CD4-positive, CD25-positive, alpha-beta regulatory T cell (primary cell): ENCODE results near the gene CACNG1. TPM values are rescaled to one million over a fixed set of nuclear protein-coding genes. Genes with fewer than 3 reads are reported as not detected.

Experiments
- ATAC-seq, 2 donors: fragments of 150-1000 bp; cut with Tn5 transposase; one replicate each; pipeline ENCODE4 v1.10.0; 2021; ENCODE audit warnings: low read depth in 2 of 2, moderate number of reproducible peaks in 2 of 2, moderate library complexity in 1 of 2
- DNase-seq, 3 donors: peaks; one replicate each; pipeline versions ENCODE4 v3.0.0 to v3.0.0-alpha.2; 2012 to 2022; ENCODE audit warnings: mixed read lengths in 1 of 3
- H3K27ac ChIP-seq: one replicate; pipeline ENCODE4 v1.7.0; 2013; ENCODE audit warnings: mild to moderate bottlenecking, low read length; ENCODE audit not compliant: insufficient read depth, poor library complexity, severe bottlenecking
- H3K27me3 ChIP-seq: one replicate; pipeline ENCODE4 v1.7.0; 2013; ENCODE audit warnings: low read length; ENCODE audit not compliant: control insufficient read depth, insufficient read depth
- H3K36me3 ChIP-seq: one replicate; pipeline ENCODE4 v1.7.0; 2013; ENCODE audit warnings: mild to moderate bottlenecking, low read length, moderate library complexity; ENCODE audit not compliant: control insufficient read depth, insufficient read depth
- H3K4me1 ChIP-seq: 2 replicates; pipeline ENCODE4 v1.7.0; 2013; ENCODE audit warnings: mild to moderate bottlenecking, low read length; ENCODE audit not compliant: insufficient read depth, control insufficient read depth, poor library complexity, severe bottlenecking
- H3K4me3 ChIP-seq: one replicate; pipeline ENCODE4 v1.7.0; 2013; ENCODE audit warnings: low read depth, mild to moderate bottlenecking, low read length, moderate library complexity
- H3K9me3 ChIP-seq, 2 experiments: 1 replicate in 1 of 2; 2 replicates in 1 of 2; pipeline ENCODE4 v1.7.0; 2013; ENCODE audit warnings: low read length in 2 of 2, mild to moderate bottlenecking in 1 of 2, moderate library complexity in 1 of 2; ENCODE audit not compliant: control insufficient read depth in 2 of 2
- H3K27ac Mint-ChIP-seq, 3 donors: one replicate each; pipeline ENCODE4 v1.8.0; 2020 to 2022; ENCODE audit warnings: mild to moderate bottlenecking in 3 of 3, mixed read lengths in 3 of 3, moderate library complexity in 2 of 3
- H3K27me3 Mint-ChIP-seq: one replicate; pipeline ENCODE4 v1.8.0; 2022; ENCODE audit warnings: mild to moderate bottlenecking, mixed read lengths
- H3K36me3 Mint-ChIP-seq: one replicate; pipeline ENCODE4 v1.8.0; 2020; ENCODE audit warnings: mixed read lengths
- H3K4me1 Mint-ChIP-seq, 4 donors: one replicate each; pipeline ENCODE4 v1.8.0; 2020 to 2022; ENCODE audit warnings: mixed read lengths in 4 of 4, mild to moderate bottlenecking in 1 of 4
- H3K4me3 Mint-ChIP-seq, 4 donors: one replicate each; pipeline ENCODE4 v1.8.0; 2020 to 2022; ENCODE audit warnings: mild to moderate bottlenecking in 4 of 4, mixed read lengths in 4 of 4, moderate library complexity in 3 of 4
- H3K9me3 Mint-ChIP-seq, 7 donors: one replicate each; pipeline ENCODE4 v1.8.0; 2020 to 2022; ENCODE audit warnings: mixed read lengths in 7 of 7, mild to moderate bottlenecking in 3 of 7, moderate library complexity in 2 of 7
- polyA plus RNA-seq, 4 donors: library from polyadenylated mRNA; unstranded; fragments of 300-500 nt; fragmentation: Illumina TruSeq; gene quantifications; one replicate each; pipeline ENCODE4 v1.2.3, GENCODE V29; 2021
- total RNA-seq: library from RNA; stranded (reverse); gene quantifications from one replicate; pipeline ENCODE4 v1.2.3, GENCODE V29; 2022

Gene CACNG1
- total and polyA plus RNA-seq, 5 donors from 2014 or later, result not detected

DNA sequence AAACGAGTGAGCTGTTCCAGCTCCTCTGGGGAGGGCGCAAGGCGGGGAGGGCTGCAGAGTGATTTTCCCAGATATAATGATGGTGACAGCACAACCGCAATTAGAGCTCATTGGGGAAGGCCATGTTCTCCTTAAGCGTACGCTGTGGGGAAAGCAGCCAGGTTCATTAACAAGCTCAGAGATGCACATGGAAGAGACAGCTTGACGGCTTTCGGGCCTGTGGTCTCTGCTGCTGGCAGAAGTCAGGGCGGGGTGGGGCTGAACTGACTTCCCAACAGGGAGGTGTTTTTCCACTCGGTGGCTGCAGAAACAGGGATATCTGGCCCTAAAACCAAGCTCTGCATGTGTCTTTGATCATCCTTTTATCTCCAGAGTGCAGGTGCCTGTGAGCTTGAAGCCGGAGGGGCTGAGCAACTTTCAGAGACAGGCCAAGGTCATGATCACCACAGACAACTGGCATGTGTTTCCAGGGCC is 24.0 kb upstream of the CACNG1 start:
- H3K27me3 Mint-ChIP-seq, result peaks cover 7% of the 10 kb centered on the region
- no peaks in the 10 kb centered on the region for H3K36me3 ChIP-seq
- H3K9me3 ChIP-seq, result no peaks in the 10 kb centered on the region
- H3K27ac ChIP-seq, result no peak overlapping the region
- H3K4me3 ChIP-seq, result no peak overlapping the region
- no peak overlapping the region for H3K4me3 Mint-ChIP-seq
- ATAC-seq, result no peak
- no peaks in the 10 kb centered on the region for H3K36me3 Mint-ChIP-seq
- H3K9me3 Mint-ChIP-seq, result no peaks in the 10 kb centered on the region
- DNase-seq, result no peak
- H3K27me3 ChIP-seq, result no peaks in the 10 kb centered on the region
- no peaks in the 10 kb centered on the region for H3K4me1 Mint-ChIP-seq
- no peaks in the 10 kb centered on the region for H3K4me1 ChIP-seq
- H3K27ac Mint-ChIP-seq, result no peak overlapping the region

DNA sequence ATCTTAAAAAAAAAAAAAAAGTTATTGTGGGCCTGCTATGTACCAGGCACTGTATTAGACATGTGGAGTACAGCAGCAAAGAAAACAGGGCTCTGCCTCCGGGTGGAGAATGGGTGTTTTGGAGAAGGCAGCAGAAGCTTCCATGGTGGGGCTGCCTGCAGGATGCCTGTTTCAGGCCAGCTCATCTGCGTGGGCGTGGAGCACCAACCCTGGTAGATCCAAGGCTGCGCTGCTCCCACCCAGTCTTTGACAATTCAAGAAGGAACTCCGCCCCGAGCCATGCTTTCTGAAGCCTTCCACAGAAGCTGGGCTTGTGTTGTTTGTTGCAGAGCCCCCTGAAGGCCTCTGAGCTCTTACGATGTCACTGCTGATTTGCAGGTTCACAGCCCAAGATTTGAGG is 23.2 kb upstream of the CACNG1 start:
- ATAC-seq, result no peak
- no peaks in the 10 kb centered on the region for H3K4me1 ChIP-seq
- no peak overlapping the region for H3K4me3 ChIP-seq
- no peak overlapping the region for H3K4me3 Mint-ChIP-seq
- H3K27ac ChIP-seq, result no peak overlapping the region
- no peaks in the 10 kb centered on the region for H3K36me3 ChIP-seq
- no peaks in the 10 kb centered on the region for H3K27me3 ChIP-seq
- no peak for DNase-seq
- H3K27me3 Mint-ChIP-seq, result peaks cover 8% of the 10 kb centered on the region
- H3K36me3 Mint-ChIP-seq, result no peaks in the 10 kb centered on the region
- H3K4me1 Mint-ChIP-seq, result no peaks in the 10 kb centered on the region
- no peaks in the 10 kb centered on the region for H3K9me3 ChIP-seq
- H3K27ac Mint-ChIP-seq, result no peak overlapping the region
- H3K9me3 Mint-ChIP-seq, result no peaks in the 10 kb centered on the region

DNA sequence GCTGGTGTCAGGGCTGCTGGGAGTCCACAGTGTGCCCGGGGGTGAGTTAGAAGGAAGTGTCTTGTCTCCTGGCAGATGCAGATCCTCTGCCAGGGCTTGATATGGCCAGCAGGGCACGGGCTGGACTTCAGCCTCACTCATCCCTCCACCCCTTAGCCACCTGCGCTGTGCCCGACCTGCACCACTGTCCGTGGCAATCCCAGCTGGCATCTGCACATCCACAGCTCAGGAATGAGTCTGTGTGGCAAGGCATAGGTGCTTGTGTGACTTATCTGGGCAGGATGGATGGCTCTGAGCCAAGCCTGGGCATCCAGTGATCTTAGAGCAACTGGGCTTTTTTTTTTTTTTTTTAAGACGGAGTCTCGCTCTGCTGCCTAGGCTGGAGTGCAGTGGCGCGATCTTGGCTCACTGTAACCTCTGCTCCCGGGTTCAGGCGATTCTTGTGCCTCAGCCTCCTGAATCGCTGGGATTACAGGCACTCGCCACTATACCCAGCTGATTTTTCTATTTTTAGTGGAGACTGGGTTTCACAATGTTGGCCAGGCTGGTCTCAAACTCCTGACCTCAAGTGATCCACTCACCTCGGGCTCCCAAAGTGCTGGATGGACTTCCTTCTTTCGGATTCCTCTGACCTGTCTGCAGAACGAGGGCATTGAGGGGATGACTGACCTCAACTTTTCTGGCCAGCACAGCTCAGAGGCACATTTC is 22.5 kb upstream of the CACNG1 start:
- Mint-ChIP-seq H3K4me3 (no peak overlapping the region), H3K9me3 (no peaks in the 10 kb centered on the region), H3K27me3 (peaks cover 8% of the 10 kb centered on the region), H3K36me3 (no peaks in the 10 kb centered on the region), H3K27ac (no peak overlapping the region), H3K4me1 (no peaks in the 10 kb centered on the region)
- no peak for ATAC-seq
- H3K4me3 ChIP-seq, result no peak overlapping the region
- no peak overlapping the region for H3K27ac ChIP-seq
- no peak for DNase-seq
- no peaks in the 10 kb centered on the region for H3K4me1 ChIP-seq
- no peaks in the 10 kb centered on the region for H3K9me3 ChIP-seq
- H3K27me3 ChIP-seq, result no peaks in the 10 kb centered on the region
- no peaks in the 10 kb centered on the region for H3K36me3 ChIP-seq

DNA sequence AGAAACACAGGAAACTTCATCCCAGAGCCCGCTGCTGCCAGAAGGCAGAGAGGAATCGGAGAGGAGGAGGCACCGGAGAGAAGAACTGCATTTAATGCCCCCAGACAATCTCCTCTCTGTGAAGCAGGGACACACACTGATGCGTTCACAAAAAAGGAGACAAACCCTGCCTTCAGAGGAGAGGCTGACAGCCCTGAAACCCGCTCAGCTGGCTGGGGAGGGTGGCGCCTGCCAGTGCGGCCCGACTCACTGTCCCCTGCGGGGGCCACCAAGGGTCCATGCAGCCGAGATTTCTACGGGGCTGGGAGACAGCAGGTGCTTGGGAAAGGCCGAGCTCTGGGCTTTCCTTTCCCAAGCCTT is 21.9 kb upstream of the CACNG1 start:
- Mint-ChIP-seq H3K27ac (no peak overlapping the region), H3K4me3 (no peak overlapping the region), H3K4me1 (no peaks in the 10 kb centered on the region), H3K27me3 (peaks cover 8% of the 10 kb centered on the region), H3K36me3 (no peaks in the 10 kb centered on the region), H3K9me3 (no peaks in the 10 kb centered on the region)
- H3K27ac ChIP-seq, result no peak overlapping the region
- no peaks in the 10 kb centered on the region for H3K9me3 ChIP-seq
- no peak for ATAC-seq
- H3K4me1 ChIP-seq, result no peaks in the 10 kb centered on the region
- DNase-seq, result no peak
- H3K4me3 ChIP-seq, result no peak overlapping the region
- no peaks in the 10 kb centered on the region for H3K36me3 ChIP-seq
- H3K27me3 ChIP-seq, result no peaks in the 10 kb centered on the region

DNA sequence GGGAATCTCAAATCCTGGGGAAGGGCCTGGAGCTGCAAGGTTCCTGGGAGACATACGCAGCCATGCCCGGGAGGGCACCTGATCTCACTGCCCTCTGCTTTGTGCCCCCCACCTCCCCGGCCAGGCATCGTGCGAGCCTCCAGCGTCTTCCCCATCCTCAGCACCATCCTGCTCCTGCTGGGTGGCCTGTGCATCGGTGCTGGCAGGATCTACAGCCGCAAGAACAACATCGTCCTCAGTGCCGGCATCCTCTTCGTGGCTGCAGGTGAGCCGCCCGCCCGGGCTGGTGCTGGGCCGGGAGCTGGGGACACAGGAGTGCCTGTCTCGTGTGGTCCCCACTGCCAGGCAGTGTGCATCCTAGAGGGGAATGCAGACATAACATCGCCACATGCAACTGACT is 19.6 kb upstream of the CACNG1 start:
- Mint-ChIP-seq H3K4me1 (no peaks in the 10 kb centered on the region), H3K27ac (no peak overlapping the region), H3K27me3 (peaks cover 11% of the 10 kb centered on the region), H3K9me3 (no peaks in the 10 kb centered on the region), H3K4me3 (no peak overlapping the region), H3K36me3 (no peaks in the 10 kb centered on the region)
- Histone ChIP-seq H3K4me1 (no peaks in the 10 kb centered on the region), H3K4me3 (no peak overlapping the region), H3K27me3 (no peaks in the 10 kb centered on the region), H3K36me3 (no peaks in the 10 kb centered on the region), H3K9me3 (no peaks in the 10 kb centered on the region), H3K27ac (no peak overlapping the region)
- no peak for ATAC-seq
- no peak for DNase-seq

DNA sequence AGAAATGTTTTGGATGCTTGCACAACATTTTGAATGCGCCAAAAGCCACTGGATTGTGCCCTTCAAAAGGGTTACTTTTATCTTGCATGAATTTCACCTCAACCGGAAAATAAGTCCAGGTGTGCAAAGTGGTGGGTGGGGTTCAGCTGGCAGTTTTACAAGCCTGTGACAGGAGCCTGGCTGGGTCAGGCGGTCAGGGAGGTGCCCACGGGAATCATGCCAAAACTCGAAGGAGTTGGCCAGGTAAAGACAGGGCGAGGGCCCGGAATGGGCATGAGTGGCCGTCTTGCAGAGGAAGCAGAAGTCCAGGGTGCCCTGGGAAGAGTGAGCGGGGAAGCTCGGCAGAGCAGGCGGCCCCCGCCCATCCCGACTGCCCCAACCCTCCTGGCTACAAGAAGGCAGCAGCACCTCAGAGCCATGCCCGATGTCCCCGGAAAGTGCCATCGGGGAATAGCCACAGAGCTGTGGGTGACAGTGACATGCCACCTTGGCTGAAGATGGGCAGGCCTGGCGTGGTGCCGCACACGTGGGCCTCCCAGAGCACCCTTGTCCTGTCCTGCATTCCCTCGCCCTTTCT is 19.1 kb upstream of the CACNG1 start:
- H3K27me3 Mint-ChIP-seq, result peaks cover 11% of the 10 kb centered on the region
- ATAC-seq (no peak), DNase-seq (no peak)
- no peaks in the 10 kb centered on the region for H3K4me1 Mint-ChIP-seq
- no peaks in the 10 kb centered on the region for H3K4me1 ChIP-seq
- H3K4me3 Mint-ChIP-seq, result no peak overlapping the region
- no peaks in the 10 kb centered on the region for H3K36me3 ChIP-seq
- H3K27ac Mint-ChIP-seq, result no peak overlapping the region
- H3K4me3 ChIP-seq, result no peak overlapping the region
- H3K27me3 ChIP-seq, result no peaks in the 10 kb centered on the region
- H3K36me3 Mint-ChIP-seq, result no peaks in the 10 kb centered on the region
- no peak overlapping the region for H3K27ac ChIP-seq
- no peaks in the 10 kb centered on the region for H3K9me3 Mint-ChIP-seq
- H3K9me3 ChIP-seq, result no peaks in the 10 kb centered on the region

DNA sequence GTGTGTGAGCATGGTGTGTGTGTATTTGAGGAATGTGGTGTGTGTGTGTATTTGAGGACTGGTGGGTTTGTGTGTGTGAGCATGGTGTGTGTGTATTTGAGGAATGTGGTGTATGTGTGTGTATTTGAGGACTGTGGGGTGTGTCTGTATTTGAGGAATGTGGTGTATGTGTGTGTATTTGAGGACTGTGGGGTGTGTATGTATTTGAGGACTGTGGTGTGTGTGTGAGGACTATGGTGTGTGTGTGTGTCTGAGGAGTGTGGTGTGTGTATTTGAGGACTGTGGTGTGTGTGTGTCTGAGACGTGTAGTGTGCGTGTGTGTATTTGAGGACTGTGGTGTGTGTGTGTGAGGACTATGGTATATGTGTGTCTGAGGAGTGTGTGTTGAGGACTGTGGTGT is 18.0 kb upstream of the CACNG1 start:
- Histone ChIP-seq H3K36me3 (no peaks in the 10 kb centered on the region), H3K4me3 (no peak overlapping the region), H3K4me1 (no peaks in the 10 kb centered on the region), H3K27ac (no peak overlapping the region), H3K27me3 (no peaks in the 10 kb centered on the region), H3K9me3 (no peaks in the 10 kb centered on the region)
- Mint-ChIP-seq H3K27me3 (peaks cover 7% of the 10 kb centered on the region), H3K4me1 (no peaks in the 10 kb centered on the region), H3K4me3 (no peak overlapping the region), H3K36me3 (no peaks in the 10 kb centered on the region), H3K27ac (no peak overlapping the region), H3K9me3 (no peaks in the 10 kb centered on the region)
- ATAC-seq (no peak), DNase-seq (no peak)

DNA sequence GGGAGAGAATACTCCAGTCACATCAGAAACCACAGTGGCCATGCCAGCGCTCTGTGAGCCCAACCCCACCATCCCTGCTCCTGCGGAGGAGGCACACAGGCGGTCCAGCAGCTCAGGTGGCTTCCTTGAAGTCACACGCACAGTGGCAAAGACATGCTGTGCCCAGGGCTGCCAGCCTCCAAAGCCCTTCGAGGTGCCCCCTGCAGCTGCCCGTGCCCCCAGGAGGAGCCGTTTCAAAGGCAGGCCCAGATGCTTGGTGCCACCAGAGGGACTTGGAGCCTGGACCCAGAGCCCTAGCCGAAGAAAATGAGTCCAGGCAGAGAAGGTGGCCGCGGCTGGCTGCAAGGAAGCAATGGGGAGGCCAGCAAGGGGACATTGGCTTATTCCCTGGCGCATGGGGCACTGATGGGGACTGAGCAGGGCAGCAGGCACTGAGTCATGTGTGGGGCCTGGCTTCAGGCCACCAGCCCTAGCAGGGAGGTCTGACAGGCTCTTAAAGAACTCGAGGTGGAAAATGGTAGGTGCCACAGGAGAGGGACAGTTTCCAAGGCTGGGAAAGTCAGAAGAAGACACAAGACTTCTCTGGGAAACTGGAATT is 17.2 kb upstream of the CACNG1 start:
- Histone ChIP-seq H3K4me1 (no peaks in the 10 kb centered on the region), H3K4me3 (no peak overlapping the region), H3K27ac (no peak overlapping the region), H3K9me3 (no peaks in the 10 kb centered on the region), H3K27me3 (no peaks in the 10 kb centered on the region), H3K36me3 (no peaks in the 10 kb centered on the region)
- no peak for DNase-seq
- H3K27ac Mint-ChIP-seq, result no peak overlapping the region
- H3K36me3 Mint-ChIP-seq, result no peaks in the 10 kb centered on the region
- no peak overlapping the region for H3K4me3 Mint-ChIP-seq
- ATAC-seq, result no peak
- no peaks in the 10 kb centered on the region for H3K9me3 Mint-ChIP-seq
- no peaks in the 10 kb centered on the region for H3K4me1 Mint-ChIP-seq
- peaks cover 7% of the 10 kb centered on the region for H3K27me3 Mint-ChIP-seq
